Thoracic aorta (tissue), 2 donors: Measurements from ENCODE around the gene ACSL3. TPM values are rescaled to one million over a fixed set of nuclear protein-coding genes. Genes with fewer than 3 reads are reported as not detected.

Experiments
- ATAC-seq: fragments of 150-250 bp; one replicate; pipeline ENCODE4 v1.8.0; 2017; ENCODE audit warnings: low read depth; ENCODE audit not compliant: insufficient number of reproducible peaks, low FRiP score
- DNase-seq: peaks from one replicate; pipeline ENCODE4 v3.0.0-alpha.2; 2020; ENCODE audit warnings: low spot score
- H3K27ac ChIP-seq, 2 donors: fragments of 200-600 bp; sonication (generic); 1 replicate in 1 of 2; 2 replicates in 1 of 2; pipeline ENCODE4 v1.5.1; 2016; ENCODE audit warnings: mild to moderate bottlenecking in 2 of 2, moderate library complexity in 2 of 2
- H3K27me3 ChIP-seq: fragments of 200-600 bp; sonication (generic); replicated peaks from 2 replicates; pipeline ENCODE4 v1.6.0; 2016; ENCODE audit warnings: mild to moderate bottlenecking; ENCODE audit not compliant: insufficient read depth
- H3K36me3 ChIP-seq: fragments of 200-600 bp; sonication (generic); one replicate; pipeline ENCODE4 v1.5.1; 2016
- H3K4me1 ChIP-seq, 2 donors: fragments of 200-600 bp; sonication (generic); 1 replicate in 1 of 2; 2 replicates in 1 of 2; pipeline versions ENCODE4 v1.5.1 to v1.6.0; 2016; ENCODE audit warnings: low read depth in 2 of 2, mild to moderate bottlenecking in 1 of 2; ENCODE audit not compliant: control insufficient read depth in 1 of 2
- H3K4me3 ChIP-seq: fragments of 200-600 bp; sonication (generic); 2 replicates; pipeline ENCODE4 v1.5.1; 2016; ENCODE audit warnings: mild to moderate bottlenecking
- H3K9me3 ChIP-seq: fragments of 200-600 bp; sonication (generic); 2 replicates; pipeline ENCODE4 v1.5.1; 2016
- CTCF ChIP-seq: fragments of 200-600 bp; sonication (generic); IDR thresholded peaks from one replicate; pipeline ENCODE4 v1.5.1; 2019; ENCODE audit warnings: antibody characterized with exemption
- total RNA-seq, 2 donors: library from RNA; depleted of rRNA; stranded (reverse); fragments of >200 nt; gene quantifications; one replicate each; pipeline versions ENCODE4 v1.1.0 to v1.2.3, GENCODE V29; 2016

Gene ACSL3
- total RNA-seq, 2 donors from 2014 or later = 65.1 to 79.0 TPM

GRCh38 chr2:222897898-222898297 is 37.1 kb downstream of the ACSL3 start:
- H3K4me1 ChIP-seq = peaks cover 21 to 32% of the 10 kb centered on the region in 2 donors
- no peak for TF ChIP-seq CTCF

DNA sequence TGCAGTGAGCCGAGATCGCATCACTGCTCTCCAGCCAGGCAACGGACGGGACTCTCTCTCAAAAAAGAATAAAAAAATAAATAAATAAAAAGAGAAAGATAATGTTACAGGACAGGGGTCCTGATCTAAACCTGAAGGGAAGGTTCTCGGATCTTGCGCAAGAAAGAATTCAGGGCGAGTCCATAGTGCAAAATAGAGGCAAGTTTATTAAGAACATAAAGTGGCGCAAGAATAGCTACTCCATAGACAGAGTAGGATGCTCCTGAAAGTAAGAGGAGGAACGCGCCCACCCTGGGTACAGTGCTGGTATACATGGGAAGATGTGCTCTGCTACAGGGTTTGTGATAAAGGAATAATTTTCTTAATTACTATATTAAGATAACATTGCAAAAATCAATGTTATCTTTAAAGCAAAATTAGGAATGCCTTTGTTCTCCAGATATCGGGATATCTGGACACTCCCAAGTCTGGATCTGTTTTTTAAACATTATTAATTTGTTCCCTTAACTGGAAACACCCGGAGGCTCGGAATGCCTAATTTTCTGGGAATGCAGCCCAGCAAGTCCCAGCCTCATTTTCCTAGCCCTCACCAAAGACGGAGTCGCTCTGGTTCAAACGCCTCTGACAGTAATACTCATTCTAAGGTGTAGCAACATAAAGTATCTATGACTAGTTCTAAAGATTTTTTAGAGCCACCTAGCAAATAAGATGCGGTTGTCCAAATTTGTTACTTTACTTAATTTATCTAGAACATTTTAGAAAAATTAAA is 38.8 kb downstream of the ACSL3 start:
- ATAC-seq = no peak
- TF ChIP-seq CTCF = no peak
- H3K4me1 ChIP-seq = peaks cover 32 to 34% of the 10 kb centered on the region in 2 donors
- DNase-seq = no peak
- H3K36me3 ChIP-seq = no peaks in the 10 kb centered on the region
- H3K4me3 ChIP-seq = no peak overlapping the region
- no peaks in the 10 kb centered on the region for H3K9me3 ChIP-seq
- no peak overlapping the region for H3K27ac ChIP-seq
- H3K27me3 ChIP-seq = no peaks in the 10 kb centered on the region

More at GRCh38 chr2:222897898-222898297, 37.1 kb downstream of the ACSL3 start:
- Histone ChIP-seq H3K4me3 (no peak overlapping the region), H3K36me3 (no peaks in the 10 kb centered on the region), H3K9me3 (no peaks in the 10 kb centered on the region), H3K27ac (no peak overlapping the region), H3K27me3 (no peaks in the 10 kb centered on the region)
- DNase-seq = no peak
- no peak for ATAC-seq

DNA sequence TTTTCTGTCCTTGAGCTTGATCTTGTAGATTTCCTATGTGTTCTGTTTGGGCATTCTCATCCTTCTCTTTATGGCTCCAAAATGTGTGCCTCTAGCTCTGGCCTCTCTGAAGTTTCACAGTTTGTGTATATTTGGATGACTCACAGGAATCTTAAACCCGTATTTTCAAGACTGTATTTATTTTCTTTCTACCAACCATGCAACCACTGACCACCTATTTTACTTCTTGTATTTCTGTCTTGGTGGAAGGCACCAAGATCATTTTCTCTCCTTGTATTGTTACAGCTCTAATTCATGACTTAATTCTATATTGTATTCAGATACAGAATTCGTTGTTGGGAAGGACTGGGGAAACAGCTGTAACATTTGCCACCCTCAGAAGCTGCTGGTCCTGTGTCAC is 39.5 kb downstream of the ACSL3 start:
- Histone ChIP-seq H3K27me3 (no peaks in the 10 kb centered on the region), H3K4me1 (peaks cover 33 to 34% of the 10 kb centered on the region in 2 donors), H3K27ac (peak overlapping the region in 1 of 2 donors; percentile 3), H3K9me3 (no peaks in the 10 kb centered on the region), H3K4me3 (no peak overlapping the region), H3K36me3 (no peaks in the 10 kb centered on the region)
- TF ChIP-seq CTCF = no peak
- DNase-seq (no peak), ATAC-seq (no peak)

- Histone ChIP-seq H3K27ac (peak overlapping the region in 1 of 2 donors; percentile 32), H3K4me1 (peaks cover 40 to 57% of the 10 kb centered on the region in 2 donors), H3K9me3 (no peaks in the 10 kb centered on the region), H3K27me3 (no peaks in the 10 kb centered on the region), H3K4me3 (no peak overlapping the region), H3K36me3 (no peaks in the 10 kb centered on the region)
- no peak for ATAC-seq
- DNase-seq = no peak
- no peak for TF ChIP-seq CTCF
Measured at GRCh38 chr2:222902660-222903059, 41.8 kb downstream of the ACSL3 start.

- no peaks in the 10 kb centered on the region for H3K27me3 ChIP-seq
Measured at GRCh38 chr2:222903234-222904220, 42.7 kb downstream of the ACSL3 start.

More at GRCh38 chr2:222903234-222904220, 42.7 kb downstream of the ACSL3 start:
- Histone ChIP-seq H3K4me3 (no peak overlapping the region), H3K4me1 (peaks cover 42 to 66% of the 10 kb centered on the region in 2 donors), H3K27ac (peak overlapping the region; percentile 32 to 47), H3K36me3 (no peaks in the 10 kb centered on the region), H3K9me3 (no peaks in the 10 kb centered on the region)
- peak; percentile 43 for ATAC-seq
- TF ChIP-seq CTCF = peak; percentile 48
- no peak for DNase-seq
